Activated CD8-positive, alpha-beta T cell treated with anti-CD3 and anti-CD28 coated beads for 36 hours (primary cell): Measurements from ENCODE around the gene CACNA1C. TPM values are rescaled to one million over a fixed set of nuclear protein-coding genes. Genes with fewer than 3 reads are reported as not detected.
A peak's percentile ranks its signal among the peaks of the same experiment; 100 is the strongest.

Experiments
- ATAC-seq: fragments of 200-7000 bp; cut with Tn5 transposase; one replicate; pipeline ENCODE4 v1.10.0; 2021; ENCODE audit warnings: mild to moderate bottlenecking, moderate library complexity
- CTCF ChIA-PET: fragments of 350-600 bp; sonication (Branson Sonifier 250); formaldehyde crosslinking; loops from one replicate; lab custom pipeline; 2021; ENCODE audit warnings: antibody characterized with exemption; lab: Charles Lee
- POLR2A ChIA-PET: fragments of 350-600 bp; sonication (Branson Sonifier 250); formaldehyde crosslinking; loops from one replicate; lab custom pipeline; 2021; ENCODE audit warnings: antibody characterized with exemption; lab: Charles Lee
- DNase-seq: peaks from one replicate; pipeline ENCODE4 v3.0.0-alpha.2; 2020
- H3K27ac Mint-ChIP-seq: one replicate; pipeline ENCODE4 v1.8.0; 2021; ENCODE audit warnings: mild to moderate bottlenecking, mixed read lengths
- H3K27me3 Mint-ChIP-seq: one replicate; pipeline ENCODE4 v1.8.0; 2021; ENCODE audit warnings: mixed read lengths
- H3K36me3 Mint-ChIP-seq: one replicate; pipeline ENCODE4 v1.8.0; 2021; ENCODE audit warnings: low read depth, mixed read lengths
- H3K4me1 Mint-ChIP-seq: one replicate; pipeline ENCODE4 v1.8.0; 2021; ENCODE audit warnings: low read depth, mixed read lengths
- H3K4me3 Mint-ChIP-seq: one replicate; pipeline ENCODE4 v1.8.0; 2021; ENCODE audit warnings: mild to moderate bottlenecking, moderate library complexity, mixed read lengths
- H3K9me3 Mint-ChIP-seq: one replicate; pipeline ENCODE4 v1.8.0; 2021; ENCODE audit warnings: mixed read lengths
- CTCF ChIP-seq: fragments of 200-600 bp; IDR thresholded peaks from one replicate; pipeline ENCODE4 v1.8.0; 2022; ENCODE audit warnings: antibody characterized with exemption, mild to moderate bottlenecking
- intact Hi-C: fragments of 100-400 bp; cut with micrococcal nuclease; formaldehyde crosslinking; loops from one replicate; pipeline ENCODE4 v1.10.0; 2022
- total RNA-seq, 2 experiments: library from RNA; stranded (reverse); gene quantifications; one replicate each; pipeline ENCODE4 v1.2.3, GENCODE V29; 2021

Gene CACNA1C
- total RNA-seq, 2 experiments from 2014 or later = 0.02 to 0.05 TPM

- Mint-ChIP-seq H3K4me1 (no peaks in the 10 kb centered on the region), H3K9me3 (no peaks in the 10 kb centered on the region), H3K4me3 (no peak overlapping the region), H3K36me3 (no peaks in the 10 kb centered on the region), H3K27ac (no peak overlapping the region), H3K27me3 (peaks cover 14% of the 10 kb centered on the region)
- ChIA-PET POLR2A (interaction anchor here (0.6 to 1.2 kb wide), 2 partner anchors 9 to 44 kb away, joined by 4 read pairs; no protein-coding TSS in a partner anchor), CTCF (no interaction called here)
- ATAC-seq (no peak), DNase-seq (peak; percentile 56)
- peak; percentile 42 for TF ChIP-seq CTCF
- intact Hi-C loops = no loop called here
Observed at GRCh38 chr12:2624543-2625288, 571.9 kb downstream of the CACNA1C start.

- no peak for ATAC-seq
- H3K36me3 Mint-ChIP-seq = no peaks in the 10 kb centered on the region
- intact Hi-C loops = no loop called here
Observed at GRCh38 chr12:2625289-2625612, 572.5 kb downstream of the CACNA1C start.

GRCh38 chr12:2627076-2627834 is 574.5 kb downstream of the CACNA1C start:
- H3K27me3 Mint-ChIP-seq = peaks cover 14% of the 10 kb centered on the region
- H3K4me3 Mint-ChIP-seq = no peak overlapping the region
- TF ChIP-seq CTCF = no peak
- H3K36me3 Mint-ChIP-seq = no peaks in the 10 kb centered on the region
- intact Hi-C loops = no loop called here
- ChIA-PET POLR2A (no interaction called here), CTCF (no interaction called here)
- H3K27ac Mint-ChIP-seq = no peak overlapping the region
- DNase-seq (no peak), ATAC-seq (no peak)
- no peaks in the 10 kb centered on the region for H3K4me1 Mint-ChIP-seq
- no peaks in the 10 kb centered on the region for H3K9me3 Mint-ChIP-seq

More at GRCh38 chr12:2625289-2625612, 572.5 kb downstream of the CACNA1C start:
- Mint-ChIP-seq H3K4me3 (no peak overlapping the region), H3K27ac (no peak overlapping the region), H3K4me1 (no peaks in the 10 kb centered on the region), H3K9me3 (no peaks in the 10 kb centered on the region), H3K27me3 (peaks cover 14% of the 10 kb centered on the region)
- TF ChIP-seq CTCF = no peak
- ChIA-PET CTCF (no interaction called here), POLR2A (interaction anchor here (0.6 to 1.2 kb wide), 2 partner anchors 9 to 45 kb away, joined by 4 read pairs; no protein-coding TSS in a partner anchor)
- DNase-seq = no peak

GRCh38 chr12:2627835-2628191 is 575.0 kb downstream of the CACNA1C start:
- Mint-ChIP-seq H3K27ac (no peak overlapping the region), H3K4me3 (no peak overlapping the region), H3K4me1 (no peaks in the 10 kb centered on the region), H3K27me3 (peaks cover 14% of the 10 kb centered on the region), H3K36me3 (no peaks in the 10 kb centered on the region), H3K9me3 (no peaks in the 10 kb centered on the region)
- ChIA-PET POLR2A (no interaction called here), CTCF (no interaction called here)
- TF ChIP-seq CTCF = no peak
- intact Hi-C loops = no loop called here
- ATAC-seq = no peak
- no peak for DNase-seq

- H3K27ac Mint-ChIP-seq = no peak overlapping the region
- ATAC-seq (no peak), DNase-seq (no peak)
- no peaks in the 10 kb centered on the region for H3K36me3 Mint-ChIP-seq
- peaks cover 14% of the 10 kb centered on the region for H3K27me3 Mint-ChIP-seq
- ChIA-PET CTCF (interaction anchor here (0.6 kb wide), 1 partner anchor 11 kb away, joined by 3 read pairs; no protein-coding TSS in a partner anchor), POLR2A (no interaction called here)
- no peak for TF ChIP-seq CTCF
- no peak overlapping the region for H3K4me3 Mint-ChIP-seq
- H3K4me1 Mint-ChIP-seq = no peaks in the 10 kb centered on the region
- H3K9me3 Mint-ChIP-seq = no peaks in the 10 kb centered on the region
- intact Hi-C loops = no loop called here
Observed at GRCh38 chr12:2628401-2628800, 575.6 kb downstream of the CACNA1C start.
